Tibial nerve (tissue), 4 donors: ENCODE results near the gene INO80E. TPM values are rescaled to one million over a fixed set of nuclear protein-coding genes. Genes with fewer than 3 reads are reported as not detected.
"Not testable (repeated sequence)": the region's sequence is repeated elsewhere in the genome, so short reads cannot be mapped to it uniquely, and the experiment has no call there.

Source experiments
- DNase-seq, 2 donors: peaks; one replicate each; pipeline ENCODE4 v3.0.0-alpha.2; 2019; ENCODE audit warnings: low spot score in 2 of 2
- H3K27ac ChIP-seq, 4 donors: fragments of 200-600 bp; sonication (generic) in 3 of 4; one replicate each; pipeline ENCODE4 v1.5.1; 2017 to 2019; ENCODE audit warnings: mild to moderate bottlenecking in 1 of 4
- H3K27me3 ChIP-seq, 2 donors: fragments of 200-600 bp; sonication (generic) in 1 of 2; one replicate each; pipeline versions ENCODE4 v1.5.1 to v1.6.0; 2017 to 2019
- H3K36me3 ChIP-seq, 3 donors: fragments of 200-600 bp; sonication (generic); one replicate each; pipeline ENCODE4 v1.5.1; 2018 to 2019
- H3K4me1 ChIP-seq, 4 donors: fragments of 200-600 bp; sonication (generic) in 3 of 4; one replicate each; pipeline ENCODE4 v1.5.1; 2017 to 2019
- H3K4me3 ChIP-seq, 4 donors: fragments of 200-600 bp; sonication (generic) in 3 of 4; one replicate each; pipeline ENCODE4 v1.5.1; 2017 to 2019; ENCODE audit warnings: mild to moderate bottlenecking in 1 of 4, moderate library complexity in 1 of 4
- H3K9me3 ChIP-seq, 4 donors: fragments of 200-600 bp; sonication (generic) in 3 of 4; one replicate each; pipeline ENCODE4 v1.5.1; 2017 to 2019
- EP300 ChIP-seq, 2 donors: sonication (generic); formaldehyde crosslinking; IDR thresholded peaks; one replicate each; pipeline ENCODE4 v1.6.1; 2017; ENCODE audit warnings: antibody characterized with exemption in 2 of 2, mild to moderate bottlenecking in 1 of 2
- POLR2A ChIP-seq, 2 donors: fragments of 450-650 bp; IDR thresholded peaks; one replicate each; pipeline ENCODE4 v1.6.1; 2017; ENCODE audit warnings: antibody characterized with exemption in 2 of 2, mild to moderate bottlenecking in 2 of 2, moderate library complexity in 2 of 2
- WGBS, 2 donors: methylation state at CpG; one replicate each; pipeline ENCODE4 v1.1.5; 2018; 5-methylcytosine and 5-hydroxymethylcytosine counted together
- total RNA-seq, 4 donors: library from RNA; depleted of rRNA; stranded (reverse); fragments of >200 nt; gene quantifications; one replicate each; pipeline ENCODE4 v1.1.0, GENCODE V29; 2016
- TF ChIP-seq, protein P1 (sequence below), 5 experiments: fragments of 200-600 bp in 3 of 5; fragments of 450-650 bp in 2 of 5; sonication (generic) in 3 of 5; IDR thresholded peaks; one replicate each; pipeline ENCODE4 v1.5.1; 2016 to 2019; ENCODE audit warnings: antibody characterized with exemption in 5 of 5, mild to moderate bottlenecking in 3 of 5, moderate library complexity in 2 of 5

Gene INO80E
- total RNA-seq, 4 donors from 2014 or later, result 36.6 to 60.4 (median 51.6) TPM

DNA sequence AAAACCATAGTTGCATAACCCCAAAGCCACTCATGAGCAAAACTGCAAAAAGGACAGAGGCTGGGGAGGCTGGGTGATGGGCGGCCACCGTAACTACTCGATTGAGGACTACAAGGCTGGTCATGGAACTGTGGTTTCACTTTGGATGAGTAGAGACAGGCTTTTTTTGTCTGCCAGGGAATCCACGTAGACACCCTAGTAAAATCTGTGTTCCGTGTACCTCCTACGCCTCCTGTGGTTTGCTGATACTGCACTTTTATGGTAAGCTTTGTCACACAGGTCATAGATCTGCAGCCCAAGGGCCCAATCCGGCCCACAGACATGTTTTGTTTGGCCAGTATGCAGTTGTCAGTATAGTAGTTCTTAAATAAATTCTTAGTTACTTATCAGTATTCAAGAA lies 37.2 kb downstream of the INO80E start:
- Histone ChIP-seq H3K27ac (no peak overlapping the region), H3K36me3 (no peaks in the 10 kb centered on the region), H3K4me3 (no peak overlapping the region), H3K9me3 (no peaks in the 10 kb centered on the region), H3K4me1 (peaks cover 0 to 8% (median 4%) of the 10 kb centered on the region in 4 donors), H3K27me3 (peaks cover 0 to 80% of the 10 kb centered on the region in 2 donors)
- no peak for TF ChIP-seq POLR2A (IDR thresholded peaks at IDR 0.05)
- TF ChIP-seq EP300 (IDR thresholded peaks at IDR 0.05), result no peak
- TF ChIP-seq, protein P1, sequence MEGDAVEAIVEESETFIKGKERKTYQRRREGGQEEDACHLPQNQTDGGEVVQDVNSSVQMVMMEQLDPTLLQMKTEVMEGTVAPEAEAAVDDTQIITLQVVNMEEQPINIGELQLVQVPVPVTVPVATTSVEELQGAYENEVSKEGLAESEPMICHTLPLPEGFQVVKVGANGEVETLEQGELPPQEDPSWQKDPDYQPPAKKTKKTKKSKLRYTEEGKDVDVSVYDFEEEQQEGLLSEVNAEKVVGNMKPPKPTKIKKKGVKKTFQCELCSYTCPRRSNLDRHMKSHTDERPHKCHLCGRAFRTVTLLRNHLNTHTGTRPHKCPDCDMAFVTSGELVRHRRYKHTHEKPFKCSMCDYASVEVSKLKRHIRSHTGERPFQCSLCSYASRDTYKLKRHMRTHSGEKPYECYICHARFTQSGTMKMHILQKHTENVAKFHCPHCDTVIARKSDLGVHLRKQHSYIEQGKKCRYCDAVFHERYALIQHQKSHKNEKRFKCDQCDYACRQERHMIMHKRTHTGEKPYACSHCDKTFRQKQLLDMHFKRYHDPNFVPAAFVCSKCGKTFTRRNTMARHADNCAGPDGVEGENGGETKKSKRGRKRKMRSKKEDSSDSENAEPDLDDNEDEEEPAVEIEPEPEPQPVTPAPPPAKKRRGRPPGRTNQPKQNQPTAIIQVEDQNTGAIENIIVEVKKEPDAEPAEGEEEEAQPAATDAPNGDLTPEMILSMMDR (IDR thresholded peaks at IDR 0.05), result no peak
- 61 to 71% methylated on average over 7 of the region's 7 CpGs for WGBS, 2 donors
- DNase-seq, result no peak

DNA sequence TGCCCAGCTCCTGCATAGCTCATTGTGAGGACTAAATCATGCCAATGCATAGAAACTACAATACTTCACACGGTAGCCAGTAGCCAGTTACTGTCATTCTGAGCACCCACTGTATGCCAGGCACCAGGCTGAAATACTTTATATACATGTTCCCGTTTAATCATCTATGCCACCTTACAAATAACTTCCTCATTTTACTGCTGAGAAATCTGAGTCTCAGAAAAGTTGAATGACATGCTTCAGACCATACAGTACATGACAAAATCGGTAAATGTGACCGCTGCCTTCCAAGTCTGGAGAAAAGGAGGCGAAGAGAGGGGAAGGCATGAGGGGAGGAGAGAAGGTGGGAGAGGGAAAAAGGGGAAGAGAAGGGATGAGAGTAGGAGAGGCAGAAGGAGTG lies 44.2 kb downstream of the INO80E start:
- TF ChIP-seq POLR2A (IDR thresholded peaks at IDR 0.05) (no peak), EP300 (IDR thresholded peaks at IDR 0.05) (no peak)
- TF ChIP-seq, protein P1 (IDR thresholded peaks at IDR 0.05), result no peak
- Histone ChIP-seq H3K27me3 (peaks cover 0 to 20% of the 10 kb centered on the region in 2 donors), H3K9me3 (no peaks in the 10 kb centered on the region), H3K36me3 (no peaks in the 10 kb centered on the region), H3K27ac (no peak overlapping the region), H3K4me3 (no peak overlapping the region), H3K4me1 (no peaks in the 10 kb centered on the region)
- 65 to 69% methylated on average over 5 of the region's 5 CpGs for WGBS, 2 donors
- DNase-seq, result no peak

DNA sequence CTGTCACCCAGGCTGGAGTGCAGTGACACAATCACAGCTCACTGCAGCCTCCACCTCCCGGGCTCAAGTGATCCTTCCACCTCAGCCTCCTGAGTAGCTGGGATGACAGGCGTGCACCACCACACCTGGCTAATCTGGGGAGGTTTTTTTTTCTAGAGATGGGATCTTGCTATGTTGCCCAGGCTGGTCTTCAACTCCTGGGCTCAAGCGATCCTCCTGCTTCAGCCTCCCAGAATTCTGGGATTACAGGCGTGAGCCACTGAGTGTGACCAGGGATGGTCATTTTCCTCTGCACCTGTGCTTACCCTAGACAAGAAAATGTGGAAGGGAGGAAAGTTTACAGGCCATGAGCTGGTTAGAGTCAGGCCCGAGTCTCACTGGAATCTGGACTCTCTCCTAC lies 44.6 kb downstream of the INO80E start:
- peaks cover 0 to 16% of the 10 kb centered on the region in 2 donors for H3K27me3 ChIP-seq
- not testable (repeated sequence) for H3K4me3 ChIP-seq, H3K9me3 ChIP-seq, H3K36me3 ChIP-seq, DNase-seq, H3K27ac ChIP-seq, H3K4me1 ChIP-seq
- WGBS, 2 donors, result 84 to 87% methylated on average over 5 of the region's 5 CpGs

DNA sequence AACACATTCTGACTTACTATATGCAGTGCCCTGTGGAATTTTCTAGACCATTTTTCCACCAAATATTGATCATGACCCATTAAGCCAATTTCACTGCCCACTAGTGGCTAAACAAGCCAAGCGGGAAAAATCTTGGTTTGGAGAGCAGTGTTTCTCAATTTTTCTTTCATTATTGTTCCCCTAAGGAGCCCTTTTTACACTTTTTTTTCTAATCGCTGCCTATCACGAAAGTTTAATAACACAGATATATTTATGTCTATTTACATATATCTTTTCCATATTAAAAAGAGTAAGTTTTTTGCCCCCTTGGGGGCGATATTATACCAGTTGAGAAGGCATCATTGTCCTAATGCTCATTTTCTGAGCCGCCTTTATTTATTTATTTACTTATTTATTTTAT lies 45.8 kb downstream of the INO80E start:
- H3K4me3 ChIP-seq, result no peak overlapping the region
- no peaks in the 10 kb centered on the region for H3K9me3 ChIP-seq
- no peaks in the 10 kb centered on the region for H3K4me1 ChIP-seq
- H3K27me3 ChIP-seq, result peaks cover 0 to 9% of the 10 kb centered on the region in 2 donors
- TF ChIP-seq POLR2A (IDR thresholded peaks at IDR 0.05), result no peak
- TF ChIP-seq, protein P1 (IDR thresholded peaks at IDR 0.05), result peak in 3 of 5 experiments; percentile 13 to 44 (median 24)
- peak in 1 of 2 donors; percentile 16 for DNase-seq
- 20% methylated on average over 5 of the region's 5 CpGs for WGBS, 2 donors
- H3K27ac ChIP-seq, result no peak overlapping the region
- no peaks in the 10 kb centered on the region for H3K36me3 ChIP-seq

DNA sequence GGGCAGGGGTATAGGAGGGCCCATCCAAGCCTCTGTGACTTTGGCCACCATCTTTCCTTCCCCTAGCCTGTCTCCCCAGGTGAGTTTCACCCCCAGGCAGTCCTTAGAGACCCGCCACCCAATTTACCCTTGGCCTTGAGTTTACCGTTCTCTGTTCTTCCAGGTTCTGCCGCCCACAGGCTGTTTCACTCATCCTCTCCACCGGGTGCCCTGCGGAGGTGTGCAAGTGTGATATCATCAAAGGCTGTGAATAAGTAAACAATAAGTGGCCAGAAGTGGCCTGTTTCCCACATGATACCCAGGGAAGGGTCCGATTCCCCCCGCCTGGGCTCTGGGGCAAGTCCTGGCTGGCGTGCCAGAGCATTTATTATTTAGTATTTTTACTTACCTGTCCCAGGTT lies 50.1 kb downstream of the INO80E start:
- DNase-seq, result no peak
- 78 to 83% methylated on average over 8 of the region's 8 CpGs for WGBS, 2 donors
- TF ChIP-seq POLR2A (IDR thresholded peaks at IDR 0.05) (no peak), EP300 (IDR thresholded peaks at IDR 0.05) (no peak)
- TF ChIP-seq, protein P1 (IDR thresholded peaks at IDR 0.05), result no peak
- Histone ChIP-seq H3K4me1 (no peaks in the 10 kb centered on the region), H3K27ac (no peak overlapping the region), H3K9me3 (no peaks in the 10 kb centered on the region), H3K27me3 (peaks cover 0 to 9% of the 10 kb centered on the region in 2 donors), H3K4me3 (no peak overlapping the region), H3K36me3 (no peaks in the 10 kb centered on the region)

DNA sequence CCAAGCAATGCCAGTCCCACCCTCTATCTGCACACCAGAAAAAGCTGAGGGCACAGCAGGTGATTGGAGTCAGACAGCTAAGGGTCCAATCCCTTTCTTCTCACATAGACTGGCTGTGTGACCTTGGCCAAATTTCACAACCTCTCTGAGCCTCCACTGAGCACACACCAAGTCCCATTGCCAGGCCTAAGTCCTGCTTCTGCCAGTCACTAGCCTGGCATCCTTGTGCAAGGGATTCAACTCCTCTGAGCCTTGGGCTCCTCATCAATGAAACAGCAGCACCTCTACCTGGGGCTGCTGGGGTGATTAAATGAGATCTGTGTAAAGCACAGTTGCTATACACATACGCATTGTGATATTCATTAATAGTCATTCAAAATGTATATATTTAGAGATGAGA lies 50.5 kb downstream of the INO80E start:
- WGBS, 2 donors, result 80 to 89% methylated on average over 1 of the region's 1 CpG
- no peaks in the 10 kb centered on the region for H3K36me3 ChIP-seq

More for the DNA sequence above, 50.5 kb downstream of the INO80E start:
- Histone ChIP-seq H3K27me3 (peaks cover 0 to 9% of the 10 kb centered on the region in 2 donors), H3K27ac (no peak overlapping the region), H3K4me1 (no peaks in the 10 kb centered on the region), H3K4me3 (no peak overlapping the region), H3K9me3 (no peaks in the 10 kb centered on the region)
- no peak for DNase-seq
- TF ChIP-seq POLR2A (IDR thresholded peaks at IDR 0.05) (no peak), EP300 (IDR thresholded peaks at IDR 0.05) (no peak)
- TF ChIP-seq, protein P1 (IDR thresholded peaks at IDR 0.05), result no peak
